H9 (cell line): Measurements from ENCODE around the gene KHSRP. TPM values are rescaled to one million over a fixed set of nuclear protein-coding genes. Genes with fewer than 3 reads are reported as not detected.

ENCODE experiments used
- DNase-seq: peaks from one replicate; pipeline ENCODE4 v3.0.0-alpha.2; 2017
- H2AFZ ChIP-seq: one replicate; pipeline ENCODE4 v1.6.1; 2013; ENCODE audit warnings: mild to moderate bottlenecking, low read length, control low read depth, moderate library complexity
- H2AK5ac ChIP-seq: 2 replicates; pipeline ENCODE4 v1.6.1; 2013; ENCODE audit warnings: low read length, control low read depth, mixed read lengths; ENCODE audit not compliant: insufficient read length
- H2BK120ac ChIP-seq: one replicate; pipeline ENCODE4 v1.6.1; 2013; ENCODE audit warnings: low read depth, mild to moderate bottlenecking, low read length, control low read depth, inconsistent platforms; ENCODE audit not compliant: poor library complexity, severe bottlenecking
- H2BK12ac ChIP-seq: 2 replicates; pipeline ENCODE4 v1.6.1; 2013; ENCODE audit warnings: low read length, control low read depth, mixed read lengths, low read depth; ENCODE audit not compliant: insufficient read length
- H2BK15ac ChIP-seq: 2 replicates; pipeline ENCODE4 v1.6.1; 2013; ENCODE audit warnings: low read depth, low read length, control low read depth
- H2BK20ac ChIP-seq: one replicate; pipeline ENCODE4 v1.6.1; 2013; ENCODE audit warnings: low read depth, mild to moderate bottlenecking, low read length, control low read depth, inconsistent platforms; ENCODE audit not compliant: poor library complexity, severe bottlenecking
- H2BK5ac ChIP-seq: 2 replicates; pipeline ENCODE4 v1.6.1; 2013; ENCODE audit warnings: low read length, control low read depth, mixed read lengths; ENCODE audit not compliant: insufficient read length
- H3K14ac ChIP-seq: 2 replicates; pipeline ENCODE4 v1.6.1; 2013; ENCODE audit warnings: low read length, control low read depth; ENCODE audit not compliant: insufficient read depth
- H3K18ac ChIP-seq: 2 replicates; pipeline ENCODE4 v1.6.1; 2013; ENCODE audit warnings: low read depth, mild to moderate bottlenecking, mixed read lengths, low read length, control low read depth; ENCODE audit not compliant: insufficient read length
- H3K23ac ChIP-seq: 2 replicates; pipeline ENCODE4 v1.6.1; 2013; ENCODE audit warnings: low read length, control low read depth, mixed read lengths, low read depth; ENCODE audit not compliant: insufficient read length
- H3K23me2 ChIP-seq: 2 replicates; pipeline ENCODE4 v1.6.1; 2013; ENCODE audit warnings: low read depth, mild to moderate bottlenecking, mixed read lengths, low read length, control low read depth; ENCODE audit not compliant: insufficient read length, poor library complexity, severe bottlenecking
- H3K27ac ChIP-seq: 2 replicates; pipeline ENCODE4 v1.5.1; 2013; ENCODE audit warnings: low read length, control low read depth, mixed read lengths, low read depth; ENCODE audit not compliant: insufficient read length
- H3K27me3 ChIP-seq: 2 replicates; pipeline ENCODE4 v1.6.1; 2013; ENCODE audit warnings: low read length, control low read depth, inconsistent platforms; ENCODE audit not compliant: insufficient read depth
- H3K4ac ChIP-seq: 2 replicates; pipeline ENCODE4 v1.6.1; 2013; ENCODE audit warnings: low read depth, mild to moderate bottlenecking, control low read depth, inconsistent platforms, low read length, moderate library complexity
- H3K4me1 ChIP-seq: 2 replicates; pipeline ENCODE4 v1.6.1; 2013; ENCODE audit warnings: low read length, control low read depth, inconsistent platforms; ENCODE audit not compliant: insufficient read depth
- H3K4me2 ChIP-seq: 2 replicates; pipeline ENCODE4 v1.6.1; 2013; ENCODE audit warnings: low read length, control low read depth, mixed read lengths; ENCODE audit not compliant: insufficient read length, insufficient read depth
- H3K56ac ChIP-seq: 2 replicates; pipeline ENCODE4 v1.6.1; 2013; ENCODE audit warnings: low read depth, mild to moderate bottlenecking, mixed read lengths, low read length, control low read depth; ENCODE audit not compliant: insufficient read length
- H3K79me1 ChIP-seq: 2 replicates; pipeline ENCODE4 v1.6.1; 2013; ENCODE audit warnings: low read depth, mild to moderate bottlenecking, moderate library complexity, low read length, control low read depth, inconsistent platforms; ENCODE audit not compliant: insufficient read depth, poor library complexity, severe bottlenecking
- H3K79me2 ChIP-seq: 2 replicates; pipeline ENCODE4 v1.6.1; 2013; ENCODE audit warnings: low read length, control low read depth, inconsistent platforms; ENCODE audit not compliant: insufficient read depth
- H3K9ac ChIP-seq: 2 replicates; pipeline ENCODE4 v1.6.1; 2013; ENCODE audit warnings: low read length, control low read depth, mixed read lengths; ENCODE audit not compliant: insufficient read length; ENCODE audit errors: extremely low read depth
- H3K9me3 ChIP-seq: one replicate; pipeline ENCODE4 v1.6.1; 2013; ENCODE audit warnings: low read depth, low read length, inconsistent platforms; ENCODE audit not compliant: control insufficient read depth
- H3T11ph ChIP-seq: one replicate; pipeline ENCODE4 v1.6.1; 2013; ENCODE audit warnings: mild to moderate bottlenecking, low read length, control low read depth, inconsistent platforms
- H4K20me1 ChIP-seq: one replicate; pipeline ENCODE4 v1.6.1; 2013; ENCODE audit not compliant: control insufficient read depth, insufficient read length, insufficient read depth
- H4K5ac ChIP-seq: 2 replicates; pipeline ENCODE4 v1.6.1; 2013; ENCODE audit warnings: low read depth, mild to moderate bottlenecking, mixed read lengths, low read length, control low read depth; ENCODE audit not compliant: insufficient read length
- H4K8ac ChIP-seq: replicated peaks from 2 replicates; pipeline ENCODE4 v1.6.1; 2013; ENCODE audit warnings: low read length, control low read depth, mixed read lengths, low read depth; ENCODE audit not compliant: insufficient read length
- H4K91ac ChIP-seq: 2 replicates; pipeline ENCODE4 v1.6.1; 2013; ENCODE audit warnings: low read depth, mild to moderate bottlenecking, moderate library complexity, mixed read lengths, low read length, control low read depth; ENCODE audit not compliant: insufficient read length
- H3K27ac Mint-ChIP-seq, 3 experiments: 2 replicates in 2 of 3; 3 replicates in 1 of 3; pipeline ENCODE4 v1.8.0; 2020 to 2021; ENCODE audit warnings: mixed read lengths in 3 of 3, mild to moderate bottlenecking in 1 of 3, moderate library complexity in 1 of 3
- H3K27me3 Mint-ChIP-seq: 2 replicates; pipeline ENCODE4 v1.8.0; 2021; ENCODE audit warnings: low read depth, mild to moderate bottlenecking, moderate library complexity, mixed read lengths
- H3K36me3 Mint-ChIP-seq, 3 experiments: 2 replicates in 2 of 3; 3 replicates in 1 of 3; pipeline ENCODE4 v1.8.0; 2020 to 2021; ENCODE audit warnings: low read depth in 3 of 3, mixed read lengths in 3 of 3; ENCODE audit not compliant: insufficient read depth in 1 of 3
- H3K4me1 Mint-ChIP-seq, 2 experiments: 2 replicates each; pipeline ENCODE4 v1.8.0; 2020; ENCODE audit warnings: mixed read lengths in 2 of 2
- H3K4me3 Mint-ChIP-seq, 2 experiments: 2 replicates in 1 of 2; 3 replicates in 1 of 2; pipeline ENCODE4 v1.8.0; 2020 to 2021; ENCODE audit warnings: mild to moderate bottlenecking in 2 of 2, mixed read lengths in 2 of 2, moderate library complexity in 1 of 2
- H3K9me3 Mint-ChIP-seq, 2 experiments: 2 replicates in 1 of 2; 3 replicates in 1 of 2; pipeline ENCODE4 v1.8.0; 2020; ENCODE audit warnings: mild to moderate bottlenecking in 2 of 2, mixed read lengths in 2 of 2, moderate library complexity in 1 of 2
- CTCF ChIP-seq: fragments of 200-600 bp; sonication (generic); conservative IDR thresholded peaks from 3 replicates; pipeline ENCODE4 v1.8.0; 2021; ENCODE audit warnings: antibody characterized with exemption, mild to moderate bottlenecking
- WGBS: extraction: QIAGEN DNeasy Blood & Tissue Kit; methylation state at CpG from one replicate; pipeline ENCODE4 v1.1.7; 2013; ENCODE audit warnings: missing lambda C conversion rate, low lambda C conversion rate, mixed read lengths; ENCODE audit not compliant: insufficient read length; ENCODE audit errors: extremely low coverage; 5-methylcytosine and 5-hydroxymethylcytosine counted together
- total RNA-seq: library from RNA; stranded (reverse); gene quantifications from 2 replicates; pipeline ENCODE4 v1.2.1, GENCODE V29; 2021

KHSRP gene
- total RNA-seq, 1 experiment from 2014 or later = 602 TPM

DNA sequence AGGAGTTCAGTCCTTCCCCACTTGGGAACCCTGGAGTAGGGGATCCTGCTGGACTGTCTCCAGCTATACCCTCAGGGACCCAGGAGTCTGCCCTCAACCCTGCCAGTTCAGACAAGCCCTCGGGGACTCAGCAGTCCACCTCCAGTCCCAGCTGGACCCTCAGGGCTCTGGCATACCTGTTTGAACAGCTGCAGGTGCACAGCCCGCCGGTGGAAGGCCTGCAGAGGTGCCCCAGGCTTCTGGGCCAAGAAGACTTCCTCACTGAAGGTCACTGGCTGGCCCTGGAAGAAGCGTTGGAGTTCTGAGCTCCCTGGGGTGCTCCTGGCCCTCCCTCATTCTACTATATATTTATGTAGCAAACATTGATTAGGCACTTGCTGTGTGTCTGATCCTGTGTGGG lies 48.1 kb upstream of the KHSRP start:
- H3K79me1 ChIP-seq = no peaks in the 10 kb centered on the region
- peaks cover 13% of the 10 kb centered on the region for H3K23me2 ChIP-seq
- H3K9ac ChIP-seq = no peak overlapping the region
- no peak overlapping the region for H3K23ac ChIP-seq
- no peaks in the 10 kb centered on the region for H4K20me1 ChIP-seq
- H3K27me3 Mint-ChIP-seq = peaks cover 17% of the 10 kb centered on the region
- no peak overlapping the region for H3K27ac ChIP-seq
- no peak overlapping the region for H3K56ac ChIP-seq
- no peaks in the 10 kb centered on the region for H3K4me1 ChIP-seq
- no peak overlapping the region for H3T11ph ChIP-seq
- H3K79me2 ChIP-seq = no peaks in the 10 kb centered on the region
- no peak overlapping the region for H2BK120ac ChIP-seq
- H2BK15ac ChIP-seq = no peak overlapping the region
- H3K14ac ChIP-seq = no peak overlapping the region
- no peak overlapping the region for H3K4ac ChIP-seq
- no peak overlapping the region for H3K27ac Mint-ChIP-seq
- no peak overlapping the region for H3K18ac ChIP-seq
- peaks cover 0 to 9% (median 5%) of the 10 kb centered on the region in 3 experiments; a peak in 6 of 7 replicates for H3K36me3 Mint-ChIP-seq
- H3K27me3 ChIP-seq = no peaks in the 10 kb centered on the region; the same call in 1 of the 2 replicates
- no peak overlapping the region for H4K8ac ChIP-seq
- H2BK12ac ChIP-seq = no peak overlapping the region
- no peak for DNase-seq
- no peaks in the 10 kb centered on the region for H3K9me3 ChIP-seq
- H3K4me3 Mint-ChIP-seq = no peak overlapping the region
- H3K9me3 Mint-ChIP-seq = no peaks in the 10 kb centered on the region
- WGBS = no CpG with 5 or more reads among the region's 4 CpGs
- no peak overlapping the region for H2BK20ac ChIP-seq
- H2AFZ ChIP-seq = no peak overlapping the region
- no peak overlapping the region for H4K5ac ChIP-seq
- H2AK5ac ChIP-seq = no peak overlapping the region
- H3K4me1 Mint-ChIP-seq = peaks cover 9 to 24% of the 10 kb centered on the region in 2 experiments
- H3K4me2 ChIP-seq = no peak overlapping the region
- H2BK5ac ChIP-seq = no peak overlapping the region
- H4K91ac ChIP-seq = no peak overlapping the region
- no peak for TF ChIP-seq CTCF
